Muscle of leg (tissue), 11 donors: ENCODE results near the gene PLPP7. TPM values are rescaled to one million over a fixed set of nuclear protein-coding genes. Genes with fewer than 3 reads are reported as not detected.

Experiments
- DNase-seq: peaks from one replicate; pipeline ENCODE4 v3.0.0; 2013
- H3K27ac ChIP-seq: one replicate; pipeline ENCODE4 v1.5.1; 2013; ENCODE audit warnings: mild to moderate bottlenecking, low read length, control low read depth
- H3K27me3 ChIP-seq: one replicate; pipeline ENCODE4 v1.6.1; 2013; ENCODE audit warnings: low read length; ENCODE audit not compliant: control insufficient read depth, insufficient read depth
- H3K36me3 ChIP-seq: one replicate; pipeline ENCODE4 v1.6.1; 2013; ENCODE audit warnings: low read length; ENCODE audit not compliant: control insufficient read depth, insufficient read depth
- H3K4me1 ChIP-seq: one replicate; pipeline ENCODE4 v1.6.1; 2013; ENCODE audit warnings: low read length; ENCODE audit not compliant: control insufficient read depth, insufficient read depth
- H3K4me3 ChIP-seq: one replicate; pipeline ENCODE4 v1.5.1; 2013; ENCODE audit warnings: low read length, control low read depth
- H3K9me3 ChIP-seq: replicated peaks from 2 replicates; pipeline ENCODE4 v1.6.1; 2013; ENCODE audit warnings: low read depth, low read length; ENCODE audit not compliant: control insufficient read depth
- WGBS: methylation state at CpG from one replicate; pipeline ENCODE4 v1.1.5; 2013; ENCODE audit warnings: missing lambda C conversion rate; ENCODE audit not compliant: insufficient coverage; 5-methylcytosine and 5-hydroxymethylcytosine counted together
- polyA plus RNA-seq, 8 donors: library from polyadenylated mRNA; unstranded; fragments of 120-200 nt; gene quantifications; one replicate each; pipeline versions ENCODE4 v1.2.1 to v1.2.3, GENCODE V29; 2013; ENCODE audit warnings: inconsistent platforms in 1 of 8, low replicate concordance in 1 of 8; ENCODE audit not compliant: insufficient read length in 8 of 8, insufficient read depth in 1 of 8
- total RNA-seq: library from RNA; stranded (reverse); fragments of 120-200 nt; gene quantifications from one replicate; pipeline ENCODE4 v1.2.4, GENCODE V29; 2013

The PLPP7 gene
- total and polyA plus RNA-seq, 9 donors = 24.8 to 52.4 (median 37.2) TPM

DNA sequence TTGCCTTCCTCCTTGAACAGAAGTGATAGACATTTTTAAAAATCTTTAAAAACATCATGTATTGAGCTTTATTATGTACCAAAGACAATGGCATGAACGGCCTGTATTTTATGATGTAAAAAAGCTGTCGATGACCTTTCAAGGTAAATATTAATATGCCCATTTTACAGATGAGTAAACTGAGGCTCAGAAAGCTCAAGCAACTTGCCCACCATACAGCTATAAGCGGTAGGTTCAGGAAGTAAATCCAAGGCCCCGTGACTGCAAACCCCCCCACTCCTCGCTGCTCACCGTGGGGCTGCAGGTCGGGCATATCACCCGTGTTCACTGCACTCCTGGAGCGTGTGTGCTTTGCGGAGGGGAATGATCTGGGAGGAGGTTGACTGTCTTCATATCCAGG lies 3.4 kb downstream of the PLPP7 start:
- Histone ChIP-seq H3K9me3 (no peaks in the 10 kb centered on the region), H3K4me1 (peaks cover 58% of the 10 kb centered on the region), H3K36me3 (peaks cover 36% of the 10 kb centered on the region), H3K4me3 (no peak overlapping the region), H3K27me3 (no peaks in the 10 kb centered on the region), H3K27ac (no peak overlapping the region)
- WGBS = 91% methylated on average over 5 of the region's 10 CpGs
- DNase-seq = no peak

DNA sequence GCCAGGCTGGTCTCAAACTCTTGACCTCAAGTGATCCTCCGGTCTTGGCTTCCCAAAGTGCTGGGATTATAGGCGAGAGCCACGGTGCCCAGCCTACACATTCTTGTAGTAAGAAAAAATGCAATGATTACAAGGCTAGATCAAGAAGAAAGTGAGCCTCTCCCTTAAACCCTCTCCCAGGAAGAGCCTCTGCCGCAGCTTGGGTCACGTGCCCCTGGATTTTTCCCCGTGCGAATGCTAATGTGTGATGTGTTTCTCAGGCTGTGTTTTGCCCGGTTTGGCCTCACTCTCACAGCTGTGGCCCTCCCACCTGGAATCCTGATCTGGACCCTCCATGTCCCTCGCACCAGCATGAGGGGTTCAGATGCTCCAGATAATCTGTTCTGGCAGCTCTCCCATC lies 6.9 kb downstream of the PLPP7 start:
- peaks cover 32% of the 10 kb centered on the region for H3K36me3 ChIP-seq

DNA sequence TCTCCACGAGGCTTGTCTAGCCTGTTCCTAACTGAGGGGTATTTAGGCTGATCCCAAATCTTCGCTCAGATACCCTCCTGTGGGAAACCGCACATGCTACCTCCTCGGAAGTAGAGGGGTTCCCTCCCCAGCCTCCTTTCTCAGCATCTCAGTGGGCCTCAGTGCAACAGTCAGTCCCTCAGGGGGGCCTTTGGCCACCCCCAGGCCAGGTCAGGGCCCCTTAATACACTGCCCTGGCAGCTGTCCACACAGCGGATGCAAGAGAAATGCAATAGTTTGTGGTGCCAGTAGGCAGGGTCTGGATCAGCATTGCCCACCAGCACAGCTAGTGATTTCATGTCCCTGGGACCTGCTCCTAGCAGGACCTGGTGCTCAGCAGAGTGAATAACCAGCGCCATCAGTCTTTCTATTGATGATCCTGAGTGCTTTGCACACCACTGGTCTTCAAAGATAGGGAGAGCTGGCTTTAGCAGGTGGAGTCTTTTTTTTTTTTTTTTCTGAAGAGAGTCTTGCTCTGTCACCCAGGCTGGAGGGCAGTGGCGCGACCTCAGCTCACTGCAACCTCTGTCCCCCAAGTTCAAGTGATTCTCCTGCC lies 7.5 kb downstream of the PLPP7 start:
- WGBS = 68% methylated on average over 4 of the region's 8 CpGs
- Histone ChIP-seq H3K4me1 (peaks cover 56% of the 10 kb centered on the region), H3K27ac (no peak overlapping the region), H3K4me3 (no peak overlapping the region), H3K36me3 (peaks cover 28% of the 10 kb centered on the region), H3K9me3 (no peaks in the 10 kb centered on the region), H3K27me3 (no peaks in the 10 kb centered on the region)
- no peak for DNase-seq

More for the DNA sequence above, 6.9 kb downstream of the PLPP7 start:
- WGBS = 57% methylated on average over 5 of the region's 9 CpGs
- peaks cover 56% of the 10 kb centered on the region for H3K4me1 ChIP-seq
- H3K4me3 ChIP-seq = no peak overlapping the region
- H3K9me3 ChIP-seq = no peaks in the 10 kb centered on the region
- DNase-seq = no peak
- H3K27me3 ChIP-seq = no peaks in the 10 kb centered on the region
- H3K27ac ChIP-seq = no peak overlapping the region

DNA sequence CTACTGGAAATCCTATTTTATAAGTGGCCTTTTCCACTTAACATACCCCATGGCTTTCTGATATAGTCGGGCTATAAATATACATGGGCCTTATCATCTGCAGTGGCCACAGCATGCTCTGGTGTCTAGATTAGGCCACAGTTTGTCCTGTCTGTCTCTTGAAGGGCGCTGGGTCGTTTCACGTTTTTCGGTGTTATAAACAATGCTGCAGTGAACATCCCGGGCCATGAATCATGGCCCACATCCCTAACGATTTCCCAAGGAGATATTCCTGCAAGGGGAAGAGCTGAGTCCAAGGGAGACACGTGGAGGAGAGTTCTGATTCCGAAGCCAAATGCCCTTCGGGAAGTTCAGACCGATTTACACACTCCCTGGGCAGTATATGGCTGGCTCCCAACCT lies 8.4 kb downstream of the PLPP7 start:
- H3K27ac ChIP-seq = peak overlapping the region; percentile 62
- no peaks in the 10 kb centered on the region for H3K9me3 ChIP-seq
- peaks cover 21% of the 10 kb centered on the region for H3K36me3 ChIP-seq
- 72% methylated on average over 3 of the region's 11 CpGs for WGBS
- H3K4me3 ChIP-seq = no peak overlapping the region
- H3K27me3 ChIP-seq = no peaks in the 10 kb centered on the region
- peaks cover 57% of the 10 kb centered on the region for H3K4me1 ChIP-seq
- no peak for DNase-seq

DNA sequence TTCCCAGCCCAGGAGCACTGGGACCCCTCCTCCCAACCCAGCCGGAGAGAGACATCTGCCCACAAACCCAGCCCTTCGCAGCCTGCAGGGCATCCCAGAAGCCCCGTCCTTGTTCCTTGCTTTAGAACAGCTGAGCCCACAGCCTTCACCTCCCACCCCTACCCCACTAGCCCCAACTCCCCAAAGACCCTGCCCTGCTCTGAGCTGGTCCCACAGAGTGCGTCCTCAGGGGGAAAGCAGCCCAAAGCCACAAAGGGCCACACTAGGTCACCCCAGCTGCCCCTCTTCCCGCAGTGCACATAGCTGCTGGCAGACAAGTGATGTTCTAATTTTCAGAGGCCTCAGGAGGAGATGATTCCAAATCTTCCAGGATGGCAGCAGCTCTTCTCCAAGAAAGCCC lies 8.8 kb downstream of the PLPP7 start:
- H3K36me3 ChIP-seq = peaks cover 17% of the 10 kb centered on the region
- no peaks in the 10 kb centered on the region for H3K27me3 ChIP-seq
- H3K4me1 ChIP-seq = peaks cover 57% of the 10 kb centered on the region
- no peak overlapping the region for H3K4me3 ChIP-seq
- no peak for DNase-seq
- 58% methylated on average over 5 of the region's 5 CpGs for WGBS
- H3K27ac ChIP-seq = peak overlapping the region; percentile 83
- no peaks in the 10 kb centered on the region for H3K9me3 ChIP-seq

DNA sequence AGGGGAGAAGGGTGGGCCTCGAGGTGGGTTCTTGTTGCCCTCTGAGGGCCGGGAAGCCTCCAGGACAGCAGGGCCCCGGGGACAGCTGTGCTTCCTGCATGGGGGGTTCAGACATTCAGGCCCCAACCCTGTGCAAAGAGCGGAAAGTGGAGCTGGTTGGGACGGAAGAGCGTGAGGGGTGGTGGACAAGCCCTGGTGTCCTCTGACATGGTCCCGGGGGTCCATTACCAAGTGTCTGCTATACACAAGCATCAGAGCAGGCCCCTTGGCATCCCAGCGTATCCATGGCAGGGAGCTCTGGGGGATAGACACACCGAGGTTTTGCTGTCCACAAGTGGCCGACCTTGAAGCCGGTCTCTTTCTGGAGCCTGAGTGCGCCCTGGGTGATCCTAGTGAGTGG lies 9.3 kb downstream of the PLPP7 start:
- 89% methylated on average over 8 of the region's 12 CpGs for WGBS
- peaks cover 60% of the 10 kb centered on the region for H3K4me1 ChIP-seq
- no peaks in the 10 kb centered on the region for H3K27me3 ChIP-seq
- H3K36me3 ChIP-seq = peaks cover 12% of the 10 kb centered on the region
- peak overlapping the region; percentile 83 for H3K27ac ChIP-seq
- DNase-seq = no peak
- no peak overlapping the region for H3K4me3 ChIP-seq
- H3K9me3 ChIP-seq = no peaks in the 10 kb centered on the region

DNA sequence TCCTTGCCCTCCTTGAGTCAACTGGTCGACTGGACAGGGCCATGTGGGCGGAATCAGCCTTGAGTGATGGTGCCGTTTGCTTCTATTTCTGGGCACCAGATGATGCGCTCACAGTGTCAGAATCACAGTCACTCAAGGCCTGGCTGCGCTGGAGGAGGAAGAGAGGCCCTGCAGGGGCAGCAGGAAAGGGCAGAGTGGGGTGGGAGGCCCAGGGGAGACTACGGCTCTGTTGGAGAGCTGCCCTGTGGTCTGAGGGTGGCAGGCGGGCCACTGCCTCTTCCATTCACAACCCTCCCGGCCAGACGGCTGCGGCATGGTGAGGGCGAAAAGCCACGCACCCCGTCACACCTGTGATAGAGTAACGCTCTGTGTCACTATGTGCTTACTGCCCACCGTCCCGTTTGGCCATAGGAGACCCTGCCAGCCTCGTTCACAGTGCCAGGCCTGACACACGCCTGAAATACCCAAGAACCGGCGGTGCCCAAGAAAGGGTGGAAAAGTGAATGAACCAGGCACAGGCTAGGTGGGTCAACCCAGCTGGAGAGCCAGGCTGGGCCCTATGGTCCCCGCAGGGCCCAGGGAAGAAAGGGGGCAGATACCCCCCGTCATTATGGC lies 9.9 kb downstream of the PLPP7 start:
- peak; percentile 62 for DNase-seq
- Histone ChIP-seq H3K27me3 (no peaks in the 10 kb centered on the region), H3K27ac (peak overlapping the region; percentile 83), H3K9me3 (no peaks in the 10 kb centered on the region), H3K36me3 (peaks cover 7% of the 10 kb centered on the region), H3K4me3 (no peak overlapping the region), H3K4me1 (peaks cover 62% of the 10 kb centered on the region)
- WGBS = 86% methylated on average over 17 of the region's 22 CpGs

DNA sequence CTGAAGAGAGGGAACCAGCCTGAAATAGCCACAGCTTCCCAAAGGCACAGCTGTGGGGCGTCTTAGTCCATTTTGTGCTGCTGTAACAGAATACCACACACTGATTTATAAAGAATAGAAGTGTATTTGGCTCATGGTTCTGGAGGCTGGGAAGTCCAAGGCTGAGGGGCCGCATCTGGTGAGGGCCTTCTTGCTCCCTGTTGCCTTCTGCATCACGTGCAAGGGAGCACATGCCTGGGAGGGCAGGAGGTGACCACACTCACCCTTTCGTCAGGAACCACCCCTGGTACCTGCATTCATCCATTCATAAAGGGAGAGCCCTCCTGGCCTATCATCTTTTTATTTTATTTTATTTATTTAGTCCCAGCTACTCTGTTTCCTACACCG lies 10.4 kb downstream of the PLPP7 start:
- WGBS = 79% methylated on average over 2 of the region's 5 CpGs
- DNase-seq = no peak
- H3K27ac ChIP-seq = peak overlapping the region; percentile 83
- H3K9me3 ChIP-seq = no peaks in the 10 kb centered on the region
- H3K4me3 ChIP-seq = no peak overlapping the region
- peaks cover 12% of the 10 kb centered on the region for H3K36me3 ChIP-seq
- H3K27me3 ChIP-seq = no peaks in the 10 kb centered on the region
- peaks cover 66% of the 10 kb centered on the region for H3K4me1 ChIP-seq

DNA sequence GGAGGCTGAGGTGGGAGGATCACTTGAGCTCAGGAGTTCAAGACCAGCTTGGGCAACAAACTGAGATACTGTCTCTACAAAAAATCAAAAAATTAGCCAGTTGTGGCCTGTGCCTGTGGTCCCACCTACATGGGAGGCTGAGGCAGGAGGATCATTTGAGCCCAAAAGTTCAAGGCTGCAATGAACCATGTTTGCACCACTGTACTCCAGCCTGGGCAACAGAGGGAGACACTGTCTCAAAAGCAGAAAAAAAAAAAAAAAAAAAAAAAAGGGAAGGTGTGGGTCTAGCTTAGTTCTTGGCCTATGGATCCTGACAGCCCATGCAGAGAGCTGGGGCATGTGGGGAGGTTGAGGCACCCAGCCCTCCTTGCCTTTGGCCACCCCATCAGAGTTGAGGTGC lies 10.9 kb downstream of the PLPP7 start:
- Histone ChIP-seq H3K27ac (peak overlapping the region; percentile 83), H3K36me3 (peaks cover 12% of the 10 kb centered on the region), H3K9me3 (no peaks in the 10 kb centered on the region), H3K27me3 (no peaks in the 10 kb centered on the region), H3K4me1 (peaks cover 66% of the 10 kb centered on the region), H3K4me3 (no peak overlapping the region)
- no peak for DNase-seq

DNA sequence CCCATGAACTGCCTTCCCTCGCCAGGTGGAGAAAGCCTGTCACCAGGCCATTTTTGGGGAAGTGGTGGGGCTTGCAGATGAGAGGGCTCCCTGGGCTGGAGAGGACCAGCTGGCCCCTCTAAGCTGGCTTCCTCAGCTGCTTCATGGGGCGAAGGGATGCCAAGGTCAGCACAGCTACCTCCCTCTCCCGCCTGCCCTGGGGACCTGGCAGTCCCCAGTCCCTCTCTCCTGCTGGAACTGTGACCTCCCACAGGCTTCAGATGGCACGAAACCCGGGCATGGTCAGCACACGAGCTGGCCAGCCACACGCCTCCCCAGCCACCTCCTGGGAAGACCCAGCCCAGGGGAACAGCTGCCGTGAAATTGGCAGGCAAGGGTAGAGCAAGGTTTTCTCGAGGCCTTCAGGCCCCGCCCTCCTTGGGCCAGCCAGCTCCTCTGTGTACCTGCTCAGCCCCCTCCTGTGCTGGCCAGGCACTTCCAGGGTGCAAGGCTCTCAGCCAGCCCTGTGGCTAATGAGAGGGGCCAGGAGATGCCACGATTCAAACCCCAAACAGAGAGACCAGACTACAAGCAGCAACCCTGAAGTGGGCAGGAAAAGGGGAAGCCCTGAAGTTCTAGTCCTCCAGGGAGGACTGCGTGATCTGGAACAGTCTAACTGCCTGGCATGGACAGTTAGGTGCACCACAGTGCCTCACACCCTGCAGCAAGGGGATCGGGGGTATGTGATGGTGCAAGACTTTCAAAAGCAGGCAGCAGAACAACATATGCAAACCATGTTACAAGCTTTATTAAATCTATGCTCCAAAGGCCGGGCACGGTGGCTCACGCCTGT lies 12.9 kb downstream of the PLPP7 start:
- Histone ChIP-seq H3K4me3 (no peak overlapping the region), H3K36me3 (peaks cover 6% of the 10 kb centered on the region), H3K9me3 (no peaks in the 10 kb centered on the region), H3K27ac (peak overlapping the region; percentile 74), H3K4me1 (peaks cover 58% of the 10 kb centered on the region), H3K27me3 (no peaks in the 10 kb centered on the region)
- DNase-seq = peak; percentile 62
- WGBS = 56% methylated on average over 13 of the region's 16 CpGs
